Measurements from ENCODE around the gene CATSPERB.
A peak's percentile ranks its signal among the peaks of the same experiment; 100 is the strongest.

CATSPERB gene, protein sequence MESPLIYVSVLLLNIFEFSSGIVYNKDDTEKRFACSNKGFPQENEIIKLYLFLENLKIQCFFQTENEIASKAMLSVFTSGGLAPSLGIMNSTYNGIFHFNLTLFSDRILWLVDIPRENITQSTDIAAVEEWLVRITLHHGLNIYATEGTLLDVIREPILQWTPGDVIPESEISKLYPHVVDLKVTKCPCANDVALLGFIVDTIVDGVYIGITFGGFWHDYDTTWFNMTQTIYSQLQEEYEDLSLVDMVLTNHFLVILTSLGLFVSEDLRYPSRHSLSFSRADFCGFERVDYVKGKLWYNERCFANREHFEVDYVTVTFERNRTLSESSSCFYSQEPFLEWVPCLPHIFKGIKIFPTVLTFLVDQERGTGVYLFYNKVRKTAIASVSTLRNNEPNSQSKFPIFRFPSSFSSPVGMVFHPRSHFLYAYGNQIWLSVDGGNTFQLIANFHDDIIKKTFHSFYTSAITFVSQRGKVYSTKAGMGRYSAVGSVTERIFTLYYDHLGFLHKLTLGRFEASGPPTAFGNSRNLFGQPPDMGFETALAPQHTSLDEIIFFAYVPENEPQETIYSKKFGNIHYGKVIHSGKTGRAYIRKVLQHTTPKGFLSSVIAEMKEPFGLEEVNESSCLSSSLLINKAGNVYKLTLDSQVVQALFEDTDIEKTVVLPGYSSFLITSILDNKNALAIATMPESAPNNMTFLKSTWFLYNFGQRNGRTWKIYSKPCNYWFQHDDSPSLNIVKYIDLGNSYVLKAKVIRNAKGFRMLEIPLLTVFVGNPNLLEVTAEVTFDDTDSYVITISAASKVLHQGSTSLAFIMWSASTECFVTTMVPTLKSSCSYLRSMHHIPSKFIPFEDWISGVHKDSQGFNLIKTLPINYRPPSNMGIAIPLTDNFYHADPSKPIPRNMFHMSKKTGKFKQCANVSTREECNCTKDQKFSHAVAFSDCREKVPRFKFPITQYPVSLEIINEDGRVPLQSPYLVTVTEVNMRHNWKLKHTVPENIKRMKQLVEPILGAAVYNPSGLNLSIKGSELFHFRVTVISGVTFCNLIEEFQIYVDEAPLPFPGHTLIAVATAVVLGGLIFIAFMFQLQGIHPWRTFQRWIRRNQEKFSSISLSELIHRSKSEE

DNA sequence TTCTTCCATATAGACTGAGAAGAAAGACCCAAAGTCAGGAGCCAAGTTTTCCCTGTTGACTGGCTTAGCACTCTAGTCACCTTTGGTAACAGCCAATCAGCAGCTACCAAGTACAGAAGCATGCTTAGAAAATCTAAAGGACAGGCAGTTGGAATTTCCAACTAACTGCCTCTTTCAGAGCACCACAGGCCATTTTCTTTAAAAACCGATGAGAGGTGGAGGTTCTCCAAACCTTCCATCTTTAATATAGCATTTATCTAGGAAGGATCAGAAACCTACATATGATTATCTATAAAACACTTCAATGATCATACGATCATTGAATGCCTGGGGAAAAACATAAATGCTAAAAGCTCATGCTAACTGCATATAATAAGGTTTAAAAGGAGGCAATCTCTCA, at the start of gene CATSPERB:
Gene CATSPERB, minus strand, starts transcription at position 101 of the 400 bp plus-strand sequence. CDS start 2,607 bp downstream, outside the sequence.
- DNase-seq (ENCODE audit: low read depth in 2 of 2), result no peak
- H3K4me3 ChIP-seq (replicated peaks in 1 of 2; ENCODE audit: low read depth in 2 of 2, low read length in 2 of 2), result no peak within 1 kb of the TSS
- TF ChIP-seq, protein P1, sequence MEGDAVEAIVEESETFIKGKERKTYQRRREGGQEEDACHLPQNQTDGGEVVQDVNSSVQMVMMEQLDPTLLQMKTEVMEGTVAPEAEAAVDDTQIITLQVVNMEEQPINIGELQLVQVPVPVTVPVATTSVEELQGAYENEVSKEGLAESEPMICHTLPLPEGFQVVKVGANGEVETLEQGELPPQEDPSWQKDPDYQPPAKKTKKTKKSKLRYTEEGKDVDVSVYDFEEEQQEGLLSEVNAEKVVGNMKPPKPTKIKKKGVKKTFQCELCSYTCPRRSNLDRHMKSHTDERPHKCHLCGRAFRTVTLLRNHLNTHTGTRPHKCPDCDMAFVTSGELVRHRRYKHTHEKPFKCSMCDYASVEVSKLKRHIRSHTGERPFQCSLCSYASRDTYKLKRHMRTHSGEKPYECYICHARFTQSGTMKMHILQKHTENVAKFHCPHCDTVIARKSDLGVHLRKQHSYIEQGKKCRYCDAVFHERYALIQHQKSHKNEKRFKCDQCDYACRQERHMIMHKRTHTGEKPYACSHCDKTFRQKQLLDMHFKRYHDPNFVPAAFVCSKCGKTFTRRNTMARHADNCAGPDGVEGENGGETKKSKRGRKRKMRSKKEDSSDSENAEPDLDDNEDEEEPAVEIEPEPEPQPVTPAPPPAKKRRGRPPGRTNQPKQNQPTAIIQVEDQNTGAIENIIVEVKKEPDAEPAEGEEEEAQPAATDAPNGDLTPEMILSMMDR (IDR thresholded peaks at IDR 0.05; ENCODE audit: low read depth, low read length), result no peak

DNA sequence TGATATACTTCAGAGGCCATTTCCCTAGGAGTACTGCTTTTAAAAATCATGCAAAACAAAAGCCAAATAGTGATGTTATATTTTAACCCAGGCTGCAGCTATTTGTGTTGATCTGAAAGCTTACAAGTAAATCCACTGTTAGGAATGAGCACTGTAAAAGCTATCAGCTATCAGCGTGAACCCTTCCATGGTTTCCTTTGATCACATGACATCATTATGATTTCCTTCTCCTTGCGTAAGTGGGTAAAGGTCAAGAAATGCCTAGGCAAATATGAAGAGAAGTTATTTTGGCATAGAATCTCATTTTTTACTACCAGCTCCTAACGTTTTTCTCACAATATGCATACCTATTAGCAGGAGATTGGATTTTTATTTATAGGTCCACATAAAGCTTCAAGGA, 48.6 kb upstream of the CATSPERB start:
- TF ChIP-seq, protein P1 (IDR thresholded peaks at IDR 0.05; ENCODE audit: low read depth, low read length), result no peak
- no peak overlapping the region for H3K4me3 ChIP-seq (replicated peaks in 1 of 2; ENCODE audit: low read depth in 2 of 2, low read length in 2 of 2)
- peak in 1 of 2 donors; percentile 1 for DNase-seq (ENCODE audit: low read depth in 2 of 2)

DNA sequence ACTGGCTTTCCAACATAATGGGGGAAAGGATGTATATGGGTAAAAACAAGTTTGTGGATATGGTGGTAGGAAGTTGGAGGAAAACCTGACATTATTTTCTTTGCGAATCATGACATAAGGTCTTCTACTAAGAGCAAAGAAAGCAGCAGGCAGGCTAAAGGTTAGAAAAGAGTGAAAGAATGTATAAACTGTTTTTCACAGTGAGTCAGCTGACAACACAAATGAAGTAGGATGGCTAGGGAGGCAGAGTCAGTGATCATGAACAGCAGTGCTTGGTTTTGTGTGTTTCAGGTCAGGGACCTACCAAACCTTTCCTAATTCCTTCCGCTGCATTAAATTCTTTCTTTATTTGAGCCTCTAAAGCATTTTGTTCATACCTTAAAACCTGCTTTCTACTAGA, 46.3 kb upstream of the CATSPERB start:
- H3K4me3 ChIP-seq (replicated peaks in 1 of 2; ENCODE audit: low read depth in 2 of 2, low read length in 2 of 2), result no peak overlapping the region
- no peak for DNase-seq (ENCODE audit: low read depth in 2 of 2)
- TF ChIP-seq, protein P1 (IDR thresholded peaks at IDR 0.05; ENCODE audit: low read depth, low read length), result no peak

DNA sequence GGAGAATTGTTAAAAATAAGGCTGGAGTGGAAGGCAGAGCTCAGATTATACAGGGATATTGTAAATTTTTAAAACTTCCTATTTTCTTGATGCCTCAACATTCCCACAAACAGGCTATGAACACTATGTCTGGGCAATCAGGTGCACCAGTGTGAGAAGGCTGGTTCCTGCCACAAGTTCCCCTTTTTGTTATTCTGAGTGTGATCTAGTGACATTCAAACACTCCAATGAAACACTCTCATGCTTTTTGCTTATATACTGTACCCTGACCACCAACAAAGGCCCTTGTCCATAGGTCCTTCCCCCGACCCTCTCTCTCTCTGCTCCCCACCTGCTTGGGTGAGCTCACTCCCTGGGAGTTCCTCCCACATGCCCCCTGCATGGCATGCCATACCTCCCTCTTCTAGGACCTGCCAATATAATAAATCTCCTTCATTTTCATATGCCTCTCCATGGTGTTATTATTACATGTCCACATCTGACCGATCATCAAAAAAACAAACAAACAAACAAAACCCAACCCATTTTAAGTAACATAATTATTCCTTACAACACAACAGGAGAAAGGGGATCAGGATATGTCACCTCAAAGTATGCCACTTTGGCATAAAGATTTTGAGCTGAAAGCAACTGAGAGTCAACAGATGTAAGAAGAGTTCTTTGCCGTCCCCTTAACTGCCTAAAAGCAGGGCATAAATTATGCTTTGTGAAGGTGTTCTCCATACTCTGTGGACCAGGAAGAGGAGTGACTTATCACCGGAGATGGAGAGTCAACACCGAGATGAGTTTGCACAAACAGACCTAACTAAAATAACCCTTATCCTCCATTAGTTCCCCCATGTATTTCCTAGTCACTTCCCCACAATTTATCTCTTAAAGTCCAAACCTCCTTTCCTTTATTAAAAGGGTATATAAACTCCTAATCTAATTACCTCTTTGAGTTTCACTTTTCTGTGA, 42.5 kb upstream of the CATSPERB start:
- no peak overlapping the region for H3K4me3 ChIP-seq (replicated peaks in 1 of 2; ENCODE audit: low read depth in 2 of 2, low read length in 2 of 2)
- TF ChIP-seq, protein P1 (IDR thresholded peaks at IDR 0.05; ENCODE audit: low read depth, low read length), result no peak
- no peak for DNase-seq (ENCODE audit: low read depth in 2 of 2)

DNA sequence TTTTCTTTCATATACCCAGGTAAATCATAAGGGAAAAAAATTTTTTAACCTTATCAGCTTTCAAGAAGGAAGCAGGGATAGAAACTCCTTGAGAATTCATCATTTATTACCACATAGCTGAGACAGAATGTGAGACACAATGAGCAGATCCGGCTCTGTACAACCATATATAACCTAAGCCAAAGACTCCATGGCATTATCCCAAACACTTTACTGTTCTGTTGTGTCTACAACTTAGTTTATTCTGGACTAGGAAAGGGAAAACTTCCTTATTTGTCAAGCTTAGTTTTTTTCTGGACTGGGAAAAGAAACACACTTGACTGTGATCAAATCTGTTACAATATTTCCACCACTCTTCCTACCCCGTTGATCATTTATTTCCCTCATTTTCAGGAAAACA, 38.3 kb upstream of the CATSPERB start:
- TF ChIP-seq, protein P1 (IDR thresholded peaks at IDR 0.05; ENCODE audit: low read depth, low read length), result no peak
- DNase-seq (ENCODE audit: low read depth in 2 of 2), result no peak
- H3K4me3 ChIP-seq (replicated peaks in 1 of 2; ENCODE audit: low read depth in 2 of 2, low read length in 2 of 2), result no peak overlapping the region

Data from cardiac fibroblast (primary cell).